K562 (cell line): ENCODE measurements around the gene ZNF774. TPM values are rescaled to one million over a fixed set of nuclear protein-coding genes. Genes with fewer than 3 reads are reported as not detected.

Experiments
- ATAC-seq: fragments of 200-7000 bp; cut with Tn5 transposase; 3 replicates; pipeline ENCODE4 v1.9.1; 2020; ENCODE audit warnings: moderate library complexity
- BruUV-seq: library from RNA; stranded (reverse); fragments of 400-500 nt; replicated peaks from 2 replicates; lab custom pipeline; 2021; lab: Mats Ljungman, UMichigan
- CTCF ChIA-PET: fragments of 300-600 bp; formaldehyde crosslinking; extraction: SDS; loops from one replicate; lab custom pipeline; 2021; ENCODE audit warnings: low intra/inter-chr PET ratio; lab: Yijun Ruan, JAX
- POLR2A ChIA-PET: fragments of 300-600, 350-650 bp; sonication (Branson Sonifier 250); formaldehyde crosslinking; extraction: SDS; loops from one replicate; lab custom pipeline; 2021; ENCODE audit warnings: antibody characterized with exemption, inconsistent platforms; lab: Yijun Ruan, JAX
- DNase-seq, 4 experiments: peaks; one replicate each; pipeline versions ENCODE4 v3.0.0 to v3.0.0-alpha.2; 2011 to 2018; ENCODE audit warnings: low spot score in 3 of 4, mixed read lengths in 3 of 4; ENCODE audit errors: extremely low read depth in 1 of 4
- FAIRE-seq: peaks from 2 replicates; lab custom pipeline; 2011; peaks lifted over from hg19 to GRCh38; lab: Jason Lieb, UNC
- H2AFZ ChIP-seq: 2 replicates; pipeline ENCODE4 v1.6.0; 2011; ENCODE audit warnings: low read depth, low read length, control low read depth, inconsistent platforms
- H3K27ac ChIP-seq: fragments of 200-600 bp; 3 replicates; pipeline ENCODE4 v1.8.0; 2011; ENCODE audit warnings: low read depth, mild to moderate bottlenecking, control low read depth, inconsistent platforms, low read length, moderate library complexity, mixed read lengths; ENCODE audit errors: extremely low read depth
- H3K27me3 ChIP-seq, 2 experiments: fragments of 300-600 bp in 1 of 2; 2 replicates in 1 of 2; 3 replicates in 1 of 2; pipeline versions ENCODE4 v1.6.0 to v1.8.0; 2011; ENCODE audit warnings: inconsistent platforms in 2 of 2, low read length in 2 of 2, mild to moderate bottlenecking in 1 of 2, mixed read lengths in 1 of 2, moderate library complexity in 1 of 2; ENCODE audit not compliant: control insufficient read depth in 2 of 2, insufficient read depth in 2 of 2
- H3K36me3 ChIP-seq: fragments of 300-600 bp; 3 replicates; pipeline ENCODE4 v1.8.0; 2011; ENCODE audit warnings: mild to moderate bottlenecking, low read length, inconsistent platforms; ENCODE audit not compliant: control insufficient read depth, insufficient read depth
- H3K4me1 ChIP-seq, 2 experiments: fragments of 200-600 bp in 1 of 2; replicated peaks in 1 of 2; 2 replicates in 1 of 2; 3 replicates in 1 of 2; pipeline versions ENCODE4 v1.5.1 to v1.8.0; 2011; ENCODE audit warnings: inconsistent platforms in 2 of 2, low read length in 2 of 2, mild to moderate bottlenecking in 1 of 2, mixed read lengths in 1 of 2, moderate library complexity in 1 of 2; ENCODE audit not compliant: control insufficient read depth in 2 of 2, insufficient read depth in 2 of 2
- H3K4me2 ChIP-seq: 2 replicates; pipeline ENCODE4 v1.6.1; 2011; ENCODE audit warnings: low read length, control low read depth, inconsistent platforms, mixed read lengths; ENCODE audit not compliant: insufficient read depth
- H3K4me3 ChIP-seq: fragments of 200-600 bp; sonication (generic), shearing (Covaris generic); 2 replicates; pipeline ENCODE4 v1.5.1; 2016; ENCODE audit warnings: control low read depth, inconsistent platforms
- H3K79me2 ChIP-seq: fragments of 200-600 bp; 3 replicates; pipeline ENCODE4 v1.8.0; 2011; ENCODE audit warnings: low read length, inconsistent platforms; ENCODE audit not compliant: control insufficient read depth, insufficient read depth
- H3K9ac ChIP-seq, 2 experiments: 2 replicates each; pipeline versions ENCODE4 v1.6.0 to v1.6.1; 2011; ENCODE audit warnings: low read depth in 2 of 2, low read length in 2 of 2, control low read depth in 1 of 2, inconsistent platforms in 1 of 2, mild to moderate bottlenecking in 1 of 2, mixed read lengths in 1 of 2; ENCODE audit not compliant: insufficient read depth in 1 of 2
- H3K9me1 ChIP-seq: one replicate; pipeline ENCODE4 v1.6.0; 2011; ENCODE audit warnings: inconsistent platforms, mild to moderate bottlenecking, low read length, moderate library complexity; ENCODE audit not compliant: control insufficient read depth, insufficient read depth
- H3K9me3 ChIP-seq: replicated peaks from 2 replicates; pipeline ENCODE4 v1.5.1; 2011; ENCODE audit warnings: low read depth, low read length, inconsistent platforms; ENCODE audit not compliant: control insufficient read depth, insufficient read depth
- H4K20me1 ChIP-seq: replicated peaks from 2 replicates; pipeline ENCODE4 v1.6.1; 2011; ENCODE audit warnings: low read length, inconsistent platforms, mixed read lengths; ENCODE audit not compliant: control insufficient read depth, insufficient read depth
- DACH1 ChIP-seq: fragments of 450-650 bp; IDR thresholded peaks from 2 replicates; pipeline ENCODE4 v1.6.1; 2018; ENCODE audit not compliant: partially characterized antibody
- KAT7 ChIP-seq: sonication (generic); formaldehyde crosslinking; IDR thresholded peaks from 2 replicates; pipeline ENCODE4 v1.8.0; 2022; ENCODE audit warnings: missing genetic modification reagents, mild to moderate bottlenecking, borderline replicate concordance
- NR2C2 ChIP-seq, 2 experiments: fragments of 200-800 bp in 1 of 2; sonication (Bioruptor generic) in 1 of 2; sonication (generic) in 1 of 2; formaldehyde crosslinking in 1 of 2; IDR thresholded peaks; 2 replicates each; pipeline versions ENCODE4 v1.6.1 to v1.8.0; 2016 to 2022; ENCODE audit warnings: mild to moderate bottlenecking in 1 of 2, missing compliant biosample characterization in 1 of 2, missing genetic modification characterization in 1 of 2, missing genetic modification reagents in 1 of 2
- RBM22 ChIP-seq: fragments of 200-400 bp; formaldehyde crosslinking; IDR thresholded peaks from 2 replicates; pipeline ENCODE4 v1.6.1; 2018; ENCODE audit warnings: low read length, low read depth; ENCODE audit not compliant: poor library complexity, severe bottlenecking
- SPI1 ChIP-seq: IDR thresholded peaks from 2 replicates; pipeline ENCODE4 v1.6.1; 2011; ENCODE audit warnings: low read depth, low read length, control low read depth, borderline replicate concordance
- TAL1 ChIP-seq: fragments of 450-650 bp; IDR thresholded peaks from 2 replicates; pipeline ENCODE4 v1.6.1; 2016; ENCODE audit warnings: mild to moderate bottlenecking
- TRIM28 ChIP-seq: fragments of 450-650 bp; IDR thresholded peaks from 2 replicates; pipeline ENCODE4 v1.6.1; 2017
- ZBTB7A ChIP-seq: IDR thresholded peaks from 2 replicates; pipeline ENCODE4 v1.6.1; 2011; ENCODE audit warnings: low read depth, mild to moderate bottlenecking, low read length, moderate library complexity, borderline replicate concordance; ENCODE audit not compliant: control insufficient read depth
- in situ Hi-C: fragments of 300-500 bp; cut with MboI; formaldehyde crosslinking; loops from 4 replicates; pipeline ENCODE4 v1.15.0; 2018; ENCODE audit warnings: inconsistent platforms, mixed read lengths
- intact Hi-C: fragments of 100-400 bp; cut with micrococcal nuclease; formaldehyde crosslinking; loops from 2 replicates; pipeline ENCODE4 v1.14.2; 2022
- polyA plus RNA-seq, 8 experiments: library from polyadenylated mRNA; depleted of rRNA in 4 of 8; stranded (reverse) in 5 of 8; unstranded in 3 of 8; fragments of >200 nt; fragmentation: Nextera tagmentation in 2 of 8; fragmentation: Illumina TruSeq in 1 of 8; extraction: Ambion mirVana in 2 of 8; extraction: Trizol in 1 of 8; gene quantifications; 2 replicates each; pipeline versions ENCODE4 v1.2.1 to v1.2.3, GENCODE V29; 2011 to 2014; ENCODE audit warnings: inconsistent platforms in 1 of 8, missing spikeins in 1 of 8
- total RNA-seq, 7 experiments: library from RNA; depleted of rRNA in 6 of 7; stranded (reverse); fragments of >200 nt in 6 of 7; fragmentation: Illumina TruSeq in 2 of 7; extraction: Trizol in 2 of 7; gene quantifications; 2 replicates each; pipeline versions ENCODE4 v1.2.1 to v1.2.3, GENCODE V29; 2011 to 2021; ENCODE audit warnings: low replicate concordance in 1 of 7

Gene ZNF774
- total and polyA plus RNA-seq, 9 of the 15 experiments (the other 6 are each of a cell fraction or from before 2014, with no cell fraction given), result 0.32 to 2.0 (median 1.2) TPM

DNA sequence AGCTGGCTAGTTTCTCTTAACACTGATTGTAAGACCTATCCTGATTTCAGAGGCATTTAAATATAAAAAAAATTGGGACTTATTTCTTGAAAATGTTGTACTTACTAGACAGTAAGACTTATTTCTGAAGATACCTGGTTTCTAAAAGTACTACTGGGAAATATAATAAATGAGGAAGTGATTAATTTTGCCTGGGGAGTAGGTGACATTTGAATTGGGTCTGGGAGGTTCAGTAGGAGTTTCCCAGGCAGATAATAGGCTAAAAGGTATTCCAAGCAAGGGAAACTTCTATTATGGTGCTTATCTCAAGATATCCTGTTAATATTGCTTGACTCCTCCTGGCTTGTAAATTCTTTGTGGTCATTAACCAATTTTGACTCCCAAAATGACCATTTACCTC, 29.4 kb downstream of the ZNF774 start:
- intact Hi-C loops, result no loop called here
- Histone ChIP-seq H3K4me1 (no peaks in the 10 kb centered on the region), H3K4me2 (no peak overlapping the region), H3K9me1 (no peaks in the 10 kb centered on the region), H3K79me2 (no peaks in the 10 kb centered on the region), H3K4me3 (no peak overlapping the region), H4K20me1 (no peaks in the 10 kb centered on the region), H3K27ac (no peak overlapping the region), H2AFZ (no peak overlapping the region), H3K9me3 (peaks cover 7% of the 10 kb centered on the region; the same call in 1 of the 2 replicates)
- ChIA-PET POLR2A (interaction anchor here (2.7 kb wide), 1 partner anchor 14 kb away, joined by 9 read pairs; no protein-coding TSS in a partner anchor), CTCF (no interaction called here)
- DNase-seq, result no peak
- no peak for ATAC-seq
- in situ Hi-C loops, result no loop called here
- TF ChIP-seq NR2C2 (CRISPR knock-in tag; IDR thresholded peaks at IDR 0.05), result no peak
- no peak for TF ChIP-seq NR2C2 (tag; IDR thresholded peaks at IDR 0.05)
- TF ChIP-seq TRIM28, result no peak
- no peak for TF ChIP-seq ZBTB7A
- TF ChIP-seq KAT7, result no peak
- TF ChIP-seq TAL1, result no peak
- TF ChIP-seq SPI1, result 0 out of 2 replicates have a peak, but pooled peaks have one; percentile 7
- TF ChIP-seq, all 486 proteins: peak for 1
- Histone ChIP-seq H3K27me3 (no peaks in the 10 kb centered on the region), H3K36me3 (no peaks in the 10 kb centered on the region), H3K9ac (no peak overlapping the region)
- no TSS peak for BruUV-seq
- FAIRE-seq, result no peak

DNA sequence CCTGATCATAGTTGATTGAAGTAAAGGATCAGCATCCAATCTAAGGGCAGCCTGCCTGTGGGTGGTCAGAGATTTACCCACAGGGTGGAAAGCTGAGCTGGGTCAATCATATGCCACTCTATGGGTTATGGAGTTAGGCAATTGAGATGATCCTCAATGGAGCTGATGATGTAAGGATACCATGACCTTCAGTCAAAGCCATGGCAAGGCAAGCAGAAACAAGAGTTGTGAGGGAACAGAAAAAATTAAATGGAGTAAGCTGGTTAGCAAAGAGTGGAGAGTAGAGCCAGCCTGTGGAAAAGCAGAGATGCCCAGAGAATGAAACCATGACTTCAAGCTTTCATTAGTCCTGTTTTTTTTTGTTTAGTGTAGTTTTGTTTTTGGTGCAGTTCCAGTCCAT, 30.2 kb downstream of the ZNF774 start:
- intact Hi-C loops, result no loop called here
- POLR2A ChIA-PET, result interaction anchor here (0.6 to 2.7 kb wide), 3 partner anchors 12 to 21 kb away, joined by 3 to 9 read pairs (median 5); no protein-coding TSS in a partner anchor
- H3K9me3 ChIP-seq, result peaks cover 7% of the 10 kb centered on the region; the same call in 1 of the 2 replicates

More for the DNA sequence above, 30.2 kb downstream of the ZNF774 start:
- peaks cover 0 to 2% of the 10 kb centered on the region in 2 experiments; a peak in 1 of 5 replicates for H3K4me1 ChIP-seq
- H4K20me1 ChIP-seq, result no peaks in the 10 kb centered on the region
- BruUV-seq, result no TSS peak
- no peaks in the 10 kb centered on the region for H3K27me3 ChIP-seq
- CTCF ChIA-PET, result no interaction called here
- no peak overlapping the region for H3K9ac ChIP-seq
- no peaks in the 10 kb centered on the region for H3K36me3 ChIP-seq
- no peak overlapping the region for H2AFZ ChIP-seq
- H3K4me3 ChIP-seq, result no peak overlapping the region
- H3K79me2 ChIP-seq, result no peaks in the 10 kb centered on the region
- H3K9me1 ChIP-seq, result no peaks in the 10 kb centered on the region
- in situ Hi-C loops, result no loop called here
- peak; percentile 55 for FAIRE-seq
- H3K4me2 ChIP-seq, result no peak overlapping the region
- ATAC-seq, result no peak
- no peak for DNase-seq
- H3K27ac ChIP-seq, result no peak overlapping the region
- TF ChIP-seq RBM22 (no peak), DACH1 (no peak)
